ENCODE measurements around the gene GPRIN1.

GPRIN1 gene

GRCh38 chr5:176547802-176548201 is 62.2 kb downstream of the GPRIN1 start:
- no peak for TF ChIP-seq TEAD4 (IDR thresholded peaks at IDR 0.05)
- no peak for TF ChIP-seq YY1 (IDR thresholded peaks at IDR 0.05; ENCODE audit: low read depth)
- no peak for TF ChIP-seq TAF1 (IDR thresholded peaks at IDR 0.05; ENCODE audit: low read depth)
- no peak for TF ChIP-seq CEBPB (IDR thresholded peaks at IDR 0.05)
- TF ChIP-seq CREB1 (IDR thresholded peaks at IDR 0.05; ENCODE audit: low read depth), result no peak
- TF ChIP-seq FOXM1 (IDR thresholded peaks at IDR 0.05; ENCODE audit: borderline replicate concordance, low read depth), result no peak
- TF ChIP-seq, protein P1, sequence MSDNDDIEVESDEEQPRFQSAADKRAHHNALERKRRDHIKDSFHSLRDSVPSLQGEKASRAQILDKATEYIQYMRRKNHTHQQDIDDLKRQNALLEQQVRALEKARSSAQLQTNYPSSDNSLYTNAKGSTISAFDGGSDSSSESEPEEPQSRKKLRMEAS (IDR thresholded peaks at IDR 0.05), result no peak
- TF ChIP-seq USF1 (IDR thresholded peaks at IDR 0.05), result no peak
- TF ChIP-seq RAD21 (IDR thresholded peaks at IDR 0.05; ENCODE audit: low read depth), result no peak
- TF ChIP-seq TCF12 (IDR thresholded peaks at IDR 0.05; ENCODE audit: low read depth), result no peak
- no peak for TF ChIP-seq ZBTB7A (IDR thresholded peaks at IDR 0.05; ENCODE audit: low read depth)
- no peak for TF ChIP-seq EP300 (IDR thresholded peaks at IDR 0.05; ENCODE audit: borderline replicate concordance)

All from Ishikawa (cell line).